ENCODE data around the gene EFHD2. TPM values are rescaled to one million over a fixed set of nuclear protein-coding genes. Genes with fewer than 3 reads are reported as not detected.

EFHD2 gene
- total RNA-seq, 1 experiment from 2014 or later = 90.8 TPM

DNA sequence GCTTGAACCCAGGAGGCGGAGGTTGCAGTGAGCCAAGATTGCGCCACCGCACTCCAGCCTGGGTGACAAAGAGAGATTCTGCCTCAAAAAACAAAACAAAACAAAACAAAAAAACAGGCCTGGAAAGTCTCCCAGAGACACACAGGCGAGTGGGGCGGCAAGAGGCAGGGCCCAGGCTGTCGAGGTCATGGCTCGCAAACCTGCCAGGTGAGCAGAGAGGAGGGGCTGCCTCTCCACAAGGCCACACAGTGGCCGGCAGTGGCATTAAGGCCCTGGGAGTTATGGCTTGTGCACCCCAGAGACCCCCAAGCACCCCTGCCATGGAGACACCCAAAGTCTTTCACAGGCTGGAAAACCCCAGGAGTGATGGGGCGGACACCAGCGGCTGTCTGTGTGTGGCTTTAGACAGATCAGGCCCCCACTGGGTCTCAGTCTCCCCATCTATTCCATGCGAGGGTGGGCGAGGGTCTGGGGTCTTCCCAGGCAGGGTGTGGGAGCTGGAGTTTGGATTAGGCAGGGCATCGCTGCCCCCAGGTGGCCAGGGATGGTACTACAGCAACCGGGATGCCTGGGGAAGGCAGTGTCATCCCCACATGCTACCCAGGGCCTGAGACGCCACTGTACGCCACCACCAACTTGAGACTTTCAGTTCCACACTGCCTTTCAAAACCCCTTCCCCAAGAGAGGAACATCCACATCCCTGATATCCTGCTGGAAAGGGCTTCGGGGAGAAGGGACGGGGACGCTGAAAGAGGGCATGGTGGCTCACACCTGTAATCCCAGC is 21.3 kb downstream of the EFHD2 start:
- no peak for TF ChIP-seq SIN3A (IDR thresholded peaks at IDR 0.05; ENCODE audit: borderline replicate concordance, insufficient read depth, low read depth, low read length)
- TF ChIP-seq POLR2AphosphoS5 (IDR thresholded peaks at IDR 0.05; ENCODE audit: low read depth, low read length) = no peak; the same call in 1 of the 2 replicates
- TF ChIP-seq, protein P1, sequence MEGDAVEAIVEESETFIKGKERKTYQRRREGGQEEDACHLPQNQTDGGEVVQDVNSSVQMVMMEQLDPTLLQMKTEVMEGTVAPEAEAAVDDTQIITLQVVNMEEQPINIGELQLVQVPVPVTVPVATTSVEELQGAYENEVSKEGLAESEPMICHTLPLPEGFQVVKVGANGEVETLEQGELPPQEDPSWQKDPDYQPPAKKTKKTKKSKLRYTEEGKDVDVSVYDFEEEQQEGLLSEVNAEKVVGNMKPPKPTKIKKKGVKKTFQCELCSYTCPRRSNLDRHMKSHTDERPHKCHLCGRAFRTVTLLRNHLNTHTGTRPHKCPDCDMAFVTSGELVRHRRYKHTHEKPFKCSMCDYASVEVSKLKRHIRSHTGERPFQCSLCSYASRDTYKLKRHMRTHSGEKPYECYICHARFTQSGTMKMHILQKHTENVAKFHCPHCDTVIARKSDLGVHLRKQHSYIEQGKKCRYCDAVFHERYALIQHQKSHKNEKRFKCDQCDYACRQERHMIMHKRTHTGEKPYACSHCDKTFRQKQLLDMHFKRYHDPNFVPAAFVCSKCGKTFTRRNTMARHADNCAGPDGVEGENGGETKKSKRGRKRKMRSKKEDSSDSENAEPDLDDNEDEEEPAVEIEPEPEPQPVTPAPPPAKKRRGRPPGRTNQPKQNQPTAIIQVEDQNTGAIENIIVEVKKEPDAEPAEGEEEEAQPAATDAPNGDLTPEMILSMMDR (IDR thresholded peaks at IDR 0.05) = peak; percentile 96
- no peak for TF ChIP-seq TCF7L2 (IDR thresholded peaks at IDR 0.05; ENCODE audit: low read depth, low read length)
- TF ChIP-seq, protein P2, sequence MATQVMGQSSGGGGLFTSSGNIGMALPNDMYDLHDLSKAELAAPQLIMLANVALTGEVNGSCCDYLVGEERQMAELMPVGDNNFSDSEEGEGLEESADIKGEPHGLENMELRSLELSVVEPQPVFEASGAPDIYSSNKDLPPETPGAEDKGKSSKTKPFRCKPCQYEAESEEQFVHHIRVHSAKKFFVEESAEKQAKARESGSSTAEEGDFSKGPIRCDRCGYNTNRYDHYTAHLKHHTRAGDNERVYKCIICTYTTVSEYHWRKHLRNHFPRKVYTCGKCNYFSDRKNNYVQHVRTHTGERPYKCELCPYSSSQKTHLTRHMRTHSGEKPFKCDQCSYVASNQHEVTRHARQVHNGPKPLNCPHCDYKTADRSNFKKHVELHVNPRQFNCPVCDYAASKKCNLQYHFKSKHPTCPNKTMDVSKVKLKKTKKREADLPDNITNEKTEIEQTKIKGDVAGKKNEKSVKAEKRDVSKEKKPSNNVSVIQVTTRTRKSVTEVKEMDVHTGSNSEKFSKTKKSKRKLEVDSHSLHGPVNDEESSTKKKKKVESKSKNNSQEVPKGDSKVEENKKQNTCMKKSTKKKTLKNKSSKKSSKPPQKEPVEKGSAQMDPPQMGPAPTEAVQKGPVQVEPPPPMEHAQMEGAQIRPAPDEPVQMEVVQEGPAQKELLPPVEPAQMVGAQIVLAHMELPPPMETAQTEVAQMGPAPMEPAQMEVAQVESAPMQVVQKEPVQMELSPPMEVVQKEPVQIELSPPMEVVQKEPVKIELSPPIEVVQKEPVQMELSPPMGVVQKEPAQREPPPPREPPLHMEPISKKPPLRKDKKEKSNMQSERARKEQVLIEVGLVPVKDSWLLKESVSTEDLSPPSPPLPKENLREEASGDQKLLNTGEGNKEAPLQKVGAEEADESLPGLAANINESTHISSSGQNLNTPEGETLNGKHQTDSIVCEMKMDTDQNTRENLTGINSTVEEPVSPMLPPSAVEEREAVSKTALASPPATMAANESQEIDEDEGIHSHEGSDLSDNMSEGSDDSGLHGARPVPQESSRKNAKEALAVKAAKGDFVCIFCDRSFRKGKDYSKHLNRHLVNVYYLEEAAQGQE (IDR thresholded peaks at IDR 0.05; ENCODE audit: insufficient read depth in 1 of 2, low read depth in 2 of 2, low read length in 1 of 2) = 0 out of 4 replicates have a peak, but pooled peaks of 1 of the 2 experiments have one; percentile 5
- ATAC-seq (peak; percentile 61), DNase-seq (ENCODE audit: low read depth, low spot score) (peak; percentile 80)
- CTCF ChIA-PET = interaction anchor here (0.5 to 1.3 kb wide), 4 partner anchors 9 to 150 kb away, joined by 3 to 12 read pairs (median 6); no protein-coding TSS in a partner anchor
- H3K4me1 ChIP-seq (ENCODE audit: control insufficient read depth, insufficient read depth, low read length) = peaks cover 21% of the 10 kb centered on the region
- no peaks in the 10 kb centered on the region for H3K27me3 ChIP-seq (ENCODE audit: control insufficient read depth, insufficient read depth, low read length)
- in situ Hi-C loops (cut with HindIII; ENCODE audit: low pct_unique_long_range_greater_than_20kb, low sequenced_read_pairs) (no loop called here), intact Hi-C loops (cut with micrococcal nuclease; ENCODE audit: unreplicated experiment) (loop anchor here (1.0 to 10.0 kb wide), 2 partner anchors 74 to 108 kb away; no protein-coding TSS in a partner anchor)
- H3K27ac ChIP-seq (ENCODE audit: low read length) = no peak overlapping the region
- no peaks in the 10 kb centered on the region; the same call in 1 of the 2 replicates for H3K36me3 ChIP-seq (ENCODE audit: control insufficient read depth, insufficient read depth, low read length)
- H3K4me3 ChIP-seq (ENCODE audit: low read depth in 2 of 2, low read length in 2 of 2) = no peak overlapping the region
- BruUV-seq (replicated peaks) = no TSS peak
- H3K9me3 ChIP-seq (ENCODE audit: control insufficient read depth, insufficient read depth, low read depth, low read length) = no peaks in the 10 kb centered on the region
- POLR2A ChIA-PET = no interaction called here

GRCh38 chr1:15431571-15431948 is 21.9 kb downstream of the EFHD2 start:
- ATAC-seq = no peak
- TF ChIP-seq, protein P1 (IDR thresholded peaks at IDR 0.05) = no peak
- TF ChIP-seq TCF7L2 (IDR thresholded peaks at IDR 0.05; ENCODE audit: low read depth, low read length) = no peak
- TF ChIP-seq, protein P2 (IDR thresholded peaks at IDR 0.05; ENCODE audit: insufficient read depth in 1 of 2, low read depth in 2 of 2, low read length in 1 of 2) = 0 out of 4 replicates have a peak, but pooled peaks of 1 of the 2 experiments have one; percentile 4
- Histone ChIP-seq H3K4me1 (ENCODE audit: control insufficient read depth, insufficient read depth, low read length) (peaks cover 16% of the 10 kb centered on the region; the same call in 1 of the 2 replicates), H3K9me3 (ENCODE audit: control insufficient read depth, insufficient read depth, low read depth, low read length) (no peaks in the 10 kb centered on the region), H3K4me3 (ENCODE audit: low read depth in 2 of 2, low read length in 2 of 2) (no peak overlapping the region), H3K36me3 (ENCODE audit: control insufficient read depth, insufficient read depth, low read length) (no peaks in the 10 kb centered on the region; the same call in 1 of the 2 replicates), H3K27ac (ENCODE audit: low read length) (no peak overlapping the region), H3K27me3 (ENCODE audit: control insufficient read depth, insufficient read depth, low read length) (no peaks in the 10 kb centered on the region)
- no peak for DNase-seq (ENCODE audit: low read depth, low spot score)
- in situ Hi-C loops (cut with HindIII; ENCODE audit: low pct_unique_long_range_greater_than_20kb, low sequenced_read_pairs) = no loop called here
- ChIA-PET POLR2A (no interaction called here), CTCF (interaction anchor here (0.5 to 1.3 kb wide), 3 partner anchors 78 to 150 kb away, joined by 7 to 12 read pairs (median 8); no protein-coding TSS in a partner anchor)
- intact Hi-C loops (cut with micrococcal nuclease; ENCODE audit: unreplicated experiment) = loop anchor here (1.0 to 10.0 kb wide), 2 partner anchors 73 to 108 kb away; no protein-coding TSS in a partner anchor
- no TSS peak for BruUV-seq (replicated peaks)
